Psoas muscle (tissue), 8 donors: ENCODE results near the gene ABHD12B. TPM values are rescaled to one million over a fixed set of nuclear protein-coding genes. Genes with fewer than 3 reads are reported as not detected.

ENCODE experiments used
- ATAC-seq, 4 donors: fragments of 200-7000 bp; cut with Tn5 transposase; one replicate each; pipeline ENCODE4 v1.9.1; 2020; ENCODE audit warnings: moderate library complexity in 3 of 4, mild to moderate bottlenecking in 2 of 4
- DNase-seq, 2 donors: peaks; one replicate each; pipeline ENCODE4 v3.0.0-alpha.2; 2020
- H3K27ac ChIP-seq: fragments of 200-600 bp; one replicate; pipeline ENCODE4 v1.8.0; 2022
- H3K27me3 ChIP-seq, 3 donors: fragments of 200-600 bp in 1 of 3; one replicate each; pipeline versions ENCODE4 v1.6.1 to v1.8.0; 2013 to 2022; ENCODE audit warnings: low read length in 2 of 3, mild to moderate bottlenecking in 2 of 3, moderate library complexity in 1 of 3; ENCODE audit not compliant: insufficient read depth in 3 of 3
- H3K36me3 ChIP-seq, 2 donors: fragments of 200-600 bp in 1 of 2; one replicate each; pipeline versions ENCODE4 v1.6.1 to v1.8.0; 2013 to 2022; ENCODE audit warnings: low read depth in 1 of 2, mild to moderate bottlenecking in 1 of 2, moderate library complexity in 1 of 2; ENCODE audit not compliant: insufficient read depth in 1 of 2
- H3K4me1 ChIP-seq: fragments of 200-600 bp; one replicate; pipeline ENCODE4 v1.8.0; 2022
- H3K4me3 ChIP-seq: fragments of 200-600 bp; one replicate; pipeline ENCODE4 v1.8.0; 2022; ENCODE audit warnings: mild to moderate bottlenecking
- H3K9me3 ChIP-seq: fragments of 200-600 bp; one replicate; pipeline ENCODE4 v1.8.0; 2022
- WGBS, 3 donors: extraction: QIAGEN DNeasy Blood & Tissue Kit; methylation state at CpG; one replicate each; pipeline versions ENCODE4 v1.1.6 to v1.1.7; 2013; 5-methylcytosine and 5-hydroxymethylcytosine counted together
- intact Hi-C, 2 donors: fragments of 100-400 bp; cut with DNase I; formaldehyde crosslinking; loops; one replicate each; pipeline versions ENCODE4 v1.11.0 to v1.14.2; 2022
- polyA plus RNA-seq, 3 donors: library from polyadenylated mRNA; stranded (reverse); fragments of 200-250 nt; gene quantifications; one replicate each; pipeline ENCODE4 v1.2.3, GENCODE V29; 2013
- total RNA-seq, 4 donors: library from RNA; stranded (reverse); fragmentation: NEBNext Ultra II Directional in 2 of 4; extraction: Animal tissue kit (Norgen Biotek cat#: 25700) in 2 of 4; gene quantifications; one replicate each; pipeline versions ENCODE4 v1.2.1 to v1.2.4, GENCODE V29; 2021 to 2023
- TF ChIP-seq, protein P1 (sequence below): fragments of 200-600 bp; IDR thresholded peaks from one replicate; pipeline ENCODE4 v1.8.0; 2022; ENCODE audit warnings: antibody characterized with exemption
- donor health status: healthy with polysubstance abuse.
- donor health status: DM: no; HTN: no; CAD: no; lungs with moderate emphysema.
- donor health status: Bipolar disorder and iron deficiency.
- donor health status: healthy.
- donor health status: DM: yes; HTN: yes; CAD: no.
- donor health status: DM: no; HTN: no; CAD: no.
- donor health status: DM: no; HTN: no; CAD: no.
- donor health status: DM: yes; HTN: yes; CAD: no.

Gene ABHD12B
- total and polyA plus RNA-seq, 7 donors, result not detected

- Histone ChIP-seq H3K27ac (no peak overlapping the region), H3K36me3 (peaks cover 0 to 35% of the 10 kb centered on the region in 2 donors), H3K9me3 (no peaks in the 10 kb centered on the region), H3K4me1 (peaks cover 3% of the 10 kb centered on the region), H3K27me3 (no peaks in the 10 kb centered on the region), H3K4me3 (no peak overlapping the region)
- DNase-seq (peak in 1 of 2 donors; percentile 22), ATAC-seq (peak in 3 of 4 donors; percentile 47 to 95 (median 50))
- intact Hi-C loops, result no loop called here
- WGBS, 3 donors, result 42 to 51% (median 48%) methylated on average over 9 of the region's 9 CpGs
- TF ChIP-seq, protein P1, sequence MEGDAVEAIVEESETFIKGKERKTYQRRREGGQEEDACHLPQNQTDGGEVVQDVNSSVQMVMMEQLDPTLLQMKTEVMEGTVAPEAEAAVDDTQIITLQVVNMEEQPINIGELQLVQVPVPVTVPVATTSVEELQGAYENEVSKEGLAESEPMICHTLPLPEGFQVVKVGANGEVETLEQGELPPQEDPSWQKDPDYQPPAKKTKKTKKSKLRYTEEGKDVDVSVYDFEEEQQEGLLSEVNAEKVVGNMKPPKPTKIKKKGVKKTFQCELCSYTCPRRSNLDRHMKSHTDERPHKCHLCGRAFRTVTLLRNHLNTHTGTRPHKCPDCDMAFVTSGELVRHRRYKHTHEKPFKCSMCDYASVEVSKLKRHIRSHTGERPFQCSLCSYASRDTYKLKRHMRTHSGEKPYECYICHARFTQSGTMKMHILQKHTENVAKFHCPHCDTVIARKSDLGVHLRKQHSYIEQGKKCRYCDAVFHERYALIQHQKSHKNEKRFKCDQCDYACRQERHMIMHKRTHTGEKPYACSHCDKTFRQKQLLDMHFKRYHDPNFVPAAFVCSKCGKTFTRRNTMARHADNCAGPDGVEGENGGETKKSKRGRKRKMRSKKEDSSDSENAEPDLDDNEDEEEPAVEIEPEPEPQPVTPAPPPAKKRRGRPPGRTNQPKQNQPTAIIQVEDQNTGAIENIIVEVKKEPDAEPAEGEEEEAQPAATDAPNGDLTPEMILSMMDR, result no peak
Measured at GRCh38 chr14:50920482-50921230, 48.8 kb downstream of the ABHD12B start.

DNA sequence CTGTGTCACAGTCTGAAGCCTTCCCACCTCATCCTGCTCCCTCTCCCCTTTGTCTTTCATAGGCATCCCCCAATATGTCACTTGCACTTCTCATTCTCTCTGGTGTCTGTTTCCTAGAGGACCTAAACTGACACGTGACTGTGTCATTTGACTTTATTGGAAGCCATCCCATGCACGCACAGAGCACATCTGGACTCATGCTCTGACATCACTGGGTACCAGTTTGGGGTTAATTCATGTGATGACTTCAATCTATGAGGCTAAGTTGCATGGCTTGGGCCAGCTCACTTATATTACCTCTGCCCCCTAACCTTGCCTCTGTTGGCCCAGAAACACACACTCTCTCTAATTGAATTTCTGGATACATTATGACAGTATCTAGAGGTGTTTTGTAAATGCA lies 51.0 kb downstream of the ABHD12B start:
- H3K4me1 ChIP-seq, result peaks cover 3% of the 10 kb centered on the region
- WGBS, 3 donors, result 69 to 83% (median 76%) methylated on average over 2 of the region's 2 CpGs

DNA sequence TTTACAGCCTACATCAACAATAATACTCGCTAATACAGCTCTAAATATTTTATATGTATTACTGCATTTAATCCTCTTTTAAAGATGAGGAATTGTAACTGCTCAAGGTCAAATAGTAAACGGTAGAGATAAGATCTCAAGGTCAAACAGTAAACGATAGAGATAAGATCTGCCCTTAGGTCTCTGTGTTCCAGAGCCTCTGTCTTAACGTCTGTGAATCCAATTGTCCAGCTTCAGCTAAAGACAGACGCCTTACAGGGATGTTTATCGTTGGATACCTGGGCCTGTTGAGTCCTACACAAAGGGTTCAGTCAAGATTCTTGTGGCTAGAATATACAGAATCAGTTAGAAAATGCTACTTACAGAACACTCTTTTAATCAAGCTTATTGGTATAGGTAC lies 52.4 kb downstream of the ABHD12B start:
- no peaks in the 10 kb centered on the region for H3K9me3 ChIP-seq
- intact Hi-C loops, result no loop called here
- no peaks in the 10 kb centered on the region for H3K27me3 ChIP-seq
- DNase-seq (no peak), ATAC-seq (no peak)
- TF ChIP-seq, protein P1, result no peak
- H3K36me3 ChIP-seq, result peaks cover 0 to 19% of the 10 kb centered on the region in 2 donors
- WGBS, 3 donors, result 59 to 68% (median 60%) methylated on average over 6 of the region's 6 CpGs
- no peak overlapping the region for H3K27ac ChIP-seq
- no peak overlapping the region for H3K4me3 ChIP-seq
- H3K4me1 ChIP-seq, result peaks cover 8% of the 10 kb centered on the region

More for the DNA sequence above, 51.0 kb downstream of the ABHD12B start:
- no peak overlapping the region for H3K4me3 ChIP-seq
- intact Hi-C loops, result no loop called here
- peaks cover 0 to 19% of the 10 kb centered on the region in 2 donors for H3K36me3 ChIP-seq
- no peaks in the 10 kb centered on the region for H3K9me3 ChIP-seq
- H3K27ac ChIP-seq, result no peak overlapping the region
- ATAC-seq (no peak), DNase-seq (no peak)
- TF ChIP-seq, protein P1, result no peak
- no peaks in the 10 kb centered on the region for H3K27me3 ChIP-seq

DNA sequence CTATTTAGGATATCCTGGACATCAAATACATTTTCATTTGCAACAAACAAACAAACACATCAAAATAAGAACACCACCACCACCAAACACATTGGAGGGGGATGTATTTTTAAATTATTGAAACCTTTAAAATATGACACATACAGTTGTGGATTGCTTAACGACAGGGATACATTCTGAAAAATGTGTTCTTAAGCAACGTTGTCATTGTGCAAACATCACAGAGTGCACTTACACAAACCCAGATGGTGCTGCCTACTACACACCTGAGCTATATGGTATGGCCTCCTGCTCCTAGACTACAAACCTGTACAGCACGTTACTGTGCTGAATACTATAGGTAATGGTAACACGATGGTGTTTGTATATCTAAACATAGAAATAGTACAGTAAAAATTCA lies 53.0 kb downstream of the ABHD12B start:
- intact Hi-C loops, result no loop called here
- no peaks in the 10 kb centered on the region for H3K27me3 ChIP-seq
- TF ChIP-seq, protein P1, result no peak
- 86 to 87% (median 87%) methylated on average over 4 of the region's 4 CpGs for WGBS, 3 donors
- H3K4me3 ChIP-seq, result no peak overlapping the region
- no peaks in the 10 kb centered on the region for H3K9me3 ChIP-seq
- peaks cover 8% of the 10 kb centered on the region for H3K4me1 ChIP-seq
- DNase-seq, result no peak
- ATAC-seq, result no peak
- no peak overlapping the region for H3K27ac ChIP-seq
- peaks cover 0 to 19% of the 10 kb centered on the region in 2 donors for H3K36me3 ChIP-seq
